Measurements from ENCODE around the gene VPS13D. TPM values are rescaled to one million over a fixed set of nuclear protein-coding genes. Genes with fewer than 3 reads are reported as not detected.

VPS13D gene
- total RNA-seq, 1 donor: 52.4 TPM

Other genes with a start within 250 kb of the VPS13D start
- gene MFN2, start 249.6 kb upstream of the VPS13D start, total RNA-seq: 35.2 TPM
- 25.6 TPM for gene MIIP, start 210.5 kb upstream of the VPS13D start, total RNA-seq
- 0.73 TPM for gene TNFRSF8, start 166.7 kb upstream of the VPS13D start, total RNA-seq
- gene TNFRSF1B, start 63.0 kb upstream of the VPS13D start, total RNA-seq: 210 TPM

All from mononuclear cell (primary cell).